ENCODE measurements around the gene KRTAP19-7. TPM values are rescaled to one million over a fixed set of nuclear protein-coding genes. Genes with fewer than 3 reads are reported as not detected.

KRTAP19-7 gene
- total RNA-seq, 3 donors from 2014 or later = not detected

DNA sequence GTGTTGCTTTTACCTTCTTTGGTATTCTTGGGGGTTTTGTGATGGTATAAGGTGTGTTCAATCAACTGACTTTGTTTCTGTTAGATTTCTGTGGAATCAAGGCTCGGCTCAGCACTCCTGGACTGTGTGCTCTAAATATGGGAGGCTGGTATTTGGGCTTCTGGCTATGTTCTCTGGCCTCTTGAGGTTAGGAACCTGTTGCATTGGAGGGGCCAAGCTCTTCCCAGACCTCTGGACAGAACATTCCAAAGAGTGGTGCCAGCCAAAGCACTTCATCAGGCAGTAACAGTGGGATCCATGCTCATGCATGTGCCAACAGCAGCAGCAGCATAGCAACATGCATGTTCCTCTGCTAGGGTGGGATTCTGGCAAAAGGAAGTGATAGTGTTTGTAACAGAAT is 8.3 kb downstream of the KRTAP19-7 start:
- H3K4me1 Mint-ChIP-seq (ENCODE audit: low read depth) = no peaks in the 10 kb centered on the region
- peaks cover 11% of the 10 kb centered on the region for H3K9me3 Mint-ChIP-seq
- no peak for DNase-seq
- no peaks in the 10 kb centered on the region for H3K36me3 Mint-ChIP-seq (ENCODE audit: insufficient read depth)
- H3K4me3 Mint-ChIP-seq = no peak overlapping the region
- H3K27me3 Mint-ChIP-seq (ENCODE audit: low read depth) = peaks cover 2% of the 10 kb centered on the region
- ATAC-seq = no peak

DNA sequence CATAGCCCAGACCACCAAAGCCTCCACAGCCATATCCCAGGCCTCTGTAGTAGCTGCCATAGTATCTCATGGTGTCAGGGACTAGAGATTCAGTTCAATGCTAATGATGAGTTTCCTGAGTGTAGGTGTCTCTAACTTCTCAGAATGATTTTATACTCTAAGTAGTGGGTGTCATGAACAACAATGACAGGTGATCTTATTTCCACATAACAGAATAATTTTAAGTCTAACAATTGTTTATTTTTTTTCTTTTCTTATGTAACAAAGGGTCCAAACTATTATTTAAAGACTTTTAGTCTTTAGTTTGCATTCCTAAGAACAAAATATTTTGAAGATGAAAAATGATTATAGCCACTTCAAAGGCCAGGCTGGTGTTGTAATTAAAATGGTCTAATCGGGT is 19.4 kb downstream of the KRTAP19-7 start, which contains the start of gene KRTAP19-6:
Gene KRTAP19-6, minus strand, starts transcription at position 101 of the 400 bp plus-strand sequence. Its CDS starts 31 bp downstream, at position 70.
- ATAC-seq (no peak), DNase-seq (no peak)
- H3K4me3 Mint-ChIP-seq = no peak within 1 kb of the TSS

DNA sequence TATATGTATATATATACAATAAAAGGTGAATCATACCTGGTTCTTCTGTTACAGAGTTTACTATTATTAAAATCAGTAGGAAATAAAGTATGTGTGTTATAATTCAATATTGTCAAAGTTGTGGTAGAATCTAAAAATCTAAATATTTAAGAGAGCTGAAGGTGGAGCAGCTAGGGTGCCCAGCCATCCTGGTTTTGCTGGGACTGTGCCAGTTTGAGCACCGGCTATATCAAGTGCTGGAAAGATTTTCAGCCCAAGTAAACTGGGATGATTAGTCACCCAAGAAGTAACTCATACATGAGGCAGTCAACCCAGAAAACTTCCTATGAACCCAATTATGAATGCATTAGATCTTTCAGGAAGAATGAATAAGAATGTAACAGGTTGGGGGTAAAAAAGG is 42.2 kb downstream of the KRTAP19-7 start:
- H3K4me3 Mint-ChIP-seq = no peak overlapping the region
- ATAC-seq (no peak), DNase-seq (no peak)
- no peaks in the 10 kb centered on the region for H3K36me3 Mint-ChIP-seq (ENCODE audit: insufficient read depth)
- no peaks in the 10 kb centered on the region for H3K9me3 Mint-ChIP-seq
- no peaks in the 10 kb centered on the region for H3K27me3 Mint-ChIP-seq (ENCODE audit: low read depth)
- no peaks in the 10 kb centered on the region for H3K4me1 Mint-ChIP-seq (ENCODE audit: low read depth)

More for the DNA sequence above, 19.4 kb downstream of the KRTAP19-7 start, which contains the start of gene KRTAP19-6:
- no peaks in the 10 kb centered on the region for H3K36me3 Mint-ChIP-seq (ENCODE audit: insufficient read depth)
- H3K27me3 Mint-ChIP-seq (ENCODE audit: low read depth) = no peaks in the 10 kb centered on the region
- H3K9me3 Mint-ChIP-seq = peaks cover 4% of the 10 kb centered on the region
- no peaks in the 10 kb centered on the region for H3K4me1 Mint-ChIP-seq (ENCODE audit: low read depth)

DNA sequence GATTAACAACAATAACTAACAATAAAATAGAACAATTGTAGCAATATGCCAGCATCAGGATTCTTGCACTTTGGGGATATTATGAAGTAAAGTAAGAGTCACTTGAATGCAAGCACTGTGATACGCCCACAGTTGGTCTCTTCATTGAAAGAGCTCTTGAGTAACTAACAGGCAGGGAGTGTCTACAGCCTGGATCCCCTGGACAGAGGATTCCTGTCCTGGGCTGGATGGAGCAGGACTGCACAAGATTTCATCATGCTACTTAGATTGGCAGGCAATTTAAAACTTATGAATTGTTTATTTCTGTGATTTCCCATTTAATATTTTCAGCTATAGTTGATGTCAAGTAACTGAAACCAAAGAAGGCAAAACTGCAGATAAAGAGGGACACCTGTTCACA is 45.4 kb downstream of the KRTAP19-7 start:
- H3K4me3 Mint-ChIP-seq = no peak overlapping the region
- no peaks in the 10 kb centered on the region for H3K36me3 Mint-ChIP-seq (ENCODE audit: insufficient read depth)
- DNase-seq (no peak), ATAC-seq (no peak)
- no peaks in the 10 kb centered on the region for H3K4me1 Mint-ChIP-seq (ENCODE audit: low read depth)
- no peaks in the 10 kb centered on the region for H3K27me3 Mint-ChIP-seq (ENCODE audit: low read depth)
- no peaks in the 10 kb centered on the region for H3K9me3 Mint-ChIP-seq

Other genes starting within 250 kb of the KRTAP19-7 start
- not detected for gene KRTAP26-1, start 241.0 kb downstream of the KRTAP19-7 start, total RNA-seq
- not detected for gene KRTAP27-1, start 223.6 kb downstream of the KRTAP19-7 start, total RNA-seq
- gene KRTAP23-1, start 212.7 kb downstream of the KRTAP19-7 start, total RNA-seq = not detected
- gene KRTAP13-2, start 189.0 kb downstream of the KRTAP19-7 start, total RNA-seq = not detected
- gene KRTAP13-1, start 165.3 kb downstream of the KRTAP19-7 start, total RNA-seq = not detected
- gene KRTAP13-3, start 135.4 kb downstream of the KRTAP19-7 start, total RNA-seq = not detected
- not detected for gene KRTAP13-4, start 131.1 kb downstream of the KRTAP19-7 start, total RNA-seq
- gene KRTAP15-1, start 121.0 kb downstream of the KRTAP19-7 start, total RNA-seq = not detected
- gene KRTAP19-1, start 80.9 kb downstream of the KRTAP19-7 start, total RNA-seq = not detected
- not detected for gene KRTAP19-2, start 73.9 kb downstream of the KRTAP19-7 start, total RNA-seq
- not detected for gene KRTAP19-3, start 69.3 kb downstream of the KRTAP19-7 start, total RNA-seq
- gene KRTAP19-4, start 64.1 kb downstream of the KRTAP19-7 start, total RNA-seq = not detected
- gene KRTAP19-5, start 59.2 kb downstream of the KRTAP19-7 start, total RNA-seq = not detected
- gene KRTAP19-6, start 19.4 kb downstream of the KRTAP19-7 start, total RNA-seq = not detected
- gene KRTAP22-2, start 29.1 kb upstream of the KRTAP19-7 start, total RNA-seq = not detected
- gene KRTAP6-3, start 31.1 kb upstream of the KRTAP19-7 start, total RNA-seq = not detected
- gene KRTAP6-2, start 37.6 kb upstream of the KRTAP19-7 start, total RNA-seq = not detected
- gene KRTAP22-1, start 39.8 kb upstream of the KRTAP19-7 start, total RNA-seq = not detected
- gene KRTAP6-1, start 52.6 kb upstream of the KRTAP19-7 start, total RNA-seq = not detected
- not detected for gene KRTAP20-1, start 55.1 kb upstream of the KRTAP19-7 start, total RNA-seq
- gene KRTAP20-4, start 59.3 kb upstream of the KRTAP19-7 start, total RNA-seq = not detected
- not detected for gene KRTAP20-2, start 73.9 kb upstream of the KRTAP19-7 start, total RNA-seq
- gene KRTAP20-3, start 81.5 kb upstream of the KRTAP19-7 start, total RNA-seq = not detected
- gene KRTAP21-3, start 157.5 kb upstream of the KRTAP19-7 start, total RNA-seq = not detected
- gene KRTAP21-2, start 185.9 kb upstream of the KRTAP19-7 start, total RNA-seq = not detected
- not detected for gene KRTAP21-1, start 194.1 kb upstream of the KRTAP19-7 start, total RNA-seq